OCI-LY7 (cell line): Measurements from ENCODE around the gene DNAI2. TPM values are rescaled to one million over a fixed set of nuclear protein-coding genes. Genes with fewer than 3 reads are reported as not detected.

Experiments used
- BruUV-seq: library from RNA; stranded (reverse); fragments of 400-500 nt; replicated peaks from 2 replicates; lab custom pipeline; 2021; lab: Mats Ljungman, UMichigan
- CTCF ChIA-PET: fragments of 300-600 bp; sonication (Branson Sonifier 250); formaldehyde crosslinking; loops from one replicate; lab custom pipeline; 2022; ENCODE audit warnings: antibody characterized with exemption; ENCODE audit not compliant: unreplicated experiment; lab: Charles Lee
- POLR2A ChIA-PET: fragments of 300-600 bp; sonication (Branson Sonifier 250); formaldehyde crosslinking; loops from one replicate; lab custom pipeline; 2022; ENCODE audit warnings: antibody characterized with exemption; lab: Charles Lee
- DNase-seq: peaks from one replicate; pipeline ENCODE4 v3.0.0-alpha.2; 2015; ENCODE audit warnings: low spot score
- H2AFZ ChIP-seq: fragments of 200-600 bp; sonication (generic), shearing (Covaris generic); 2 replicates; pipeline ENCODE4 v1.6.1; 2014; ENCODE audit warnings: mild to moderate bottlenecking, antibody characterized with exemption, low read length, moderate library complexity
- H3K27ac ChIP-seq: fragments of 200-600 bp; sonication (generic); 2 replicates; pipeline ENCODE4 v1.5.1; 2014; ENCODE audit warnings: mixed run types, low read depth, mild to moderate bottlenecking, moderate library complexity, low read length, inconsistent platforms; ENCODE audit not compliant: poor library complexity, severe bottlenecking
- H3K36me3 ChIP-seq: fragments of 200-600 bp; sonication (generic); 2 replicates; pipeline ENCODE4 v1.6.1; 2014; ENCODE audit warnings: mild to moderate bottlenecking, antibody characterized with exemption, low read length, moderate library complexity, mixed read lengths; ENCODE audit not compliant: insufficient read depth
- H3K4me1 ChIP-seq: fragments of 200-600 bp; sonication (generic); 2 replicates; pipeline ENCODE4 v1.5.1; 2014; ENCODE audit warnings: mild to moderate bottlenecking, low read length; ENCODE audit not compliant: insufficient read depth, poor library complexity, severe bottlenecking
- H3K4me2 ChIP-seq: fragments of 200-600 bp; sonication (generic); 2 replicates; pipeline ENCODE4 v1.6.1; 2014; ENCODE audit warnings: mild to moderate bottlenecking, low read length
- H3K4me3 ChIP-seq: fragments of 200-600 bp; sonication (generic); 2 replicates; pipeline ENCODE4 v1.5.1; 2014; ENCODE audit warnings: mild to moderate bottlenecking, low read depth, low read length; ENCODE audit not compliant: poor library complexity, severe bottlenecking
- H3K79me2 ChIP-seq: fragments of 200-600 bp; sonication (generic); 2 replicates; pipeline ENCODE4 v1.6.1; 2016; ENCODE audit warnings: low read depth, mild to moderate bottlenecking, low read length, moderate library complexity, mixed read lengths; ENCODE audit not compliant: insufficient read depth
- H3K9me2 ChIP-seq: fragments of 200-600 bp; sonication (generic); 2 replicates; pipeline ENCODE4 v1.6.1; 2016; ENCODE audit warnings: mild to moderate bottlenecking, low read length, mixed read lengths; ENCODE audit not compliant: insufficient read depth
- H3K9me3 ChIP-seq: fragments of 200-600 bp; sonication (generic); 2 replicates; pipeline ENCODE4 v1.6.1; 2014; ENCODE audit warnings: mild to moderate bottlenecking, mixed run types, low read length, mixed read lengths
- H4K20me1 ChIP-seq: fragments of 200-600 bp; sonication (generic); 2 replicates; pipeline ENCODE4 v1.6.1; 2014; ENCODE audit warnings: mild to moderate bottlenecking, antibody characterized with exemption, low read length, moderate library complexity, mixed read lengths; ENCODE audit not compliant: insufficient read depth
- EZH2phosphoT487 ChIP-seq: fragments of 200-600 bp; sonication (generic); IDR thresholded peaks from 2 replicates; pipeline ENCODE4 v1.6.1; 2018; ENCODE audit warnings: low read depth, borderline replicate concordance, mild to moderate bottlenecking, mixed run types, antibody characterized with exemption, low read length, moderate library complexity, mixed read lengths
- intact Hi-C: fragments of 100-400 bp; cut with micrococcal nuclease; formaldehyde crosslinking; loops from one replicate; pipeline ENCODE4 v1.10.0; 2022; ENCODE audit not compliant: unreplicated experiment
- total RNA-seq, 2 experiments: library from RNA; depleted of rRNA in 1 of 2; stranded (reverse); fragments of >200 nt in 1 of 2; shearing (Covaris generic) in 1 of 2; gene quantifications; 2 replicates each; pipeline ENCODE4 v1.2.3, GENCODE V29; 2014 to 2022
- TF ChIP-seq, protein P1 (sequence below): fragments of 200-600 bp; sonication (generic); conservative IDR thresholded peaks from 2 replicates; pipeline ENCODE4 v1.5.1; 2014; ENCODE audit warnings: mild to moderate bottlenecking, antibody characterized with exemption, low read length, moderate library complexity, mixed read lengths

Gene DNAI2
- total RNA-seq, 2 experiments from 2014 or later: not detected

DNA sequence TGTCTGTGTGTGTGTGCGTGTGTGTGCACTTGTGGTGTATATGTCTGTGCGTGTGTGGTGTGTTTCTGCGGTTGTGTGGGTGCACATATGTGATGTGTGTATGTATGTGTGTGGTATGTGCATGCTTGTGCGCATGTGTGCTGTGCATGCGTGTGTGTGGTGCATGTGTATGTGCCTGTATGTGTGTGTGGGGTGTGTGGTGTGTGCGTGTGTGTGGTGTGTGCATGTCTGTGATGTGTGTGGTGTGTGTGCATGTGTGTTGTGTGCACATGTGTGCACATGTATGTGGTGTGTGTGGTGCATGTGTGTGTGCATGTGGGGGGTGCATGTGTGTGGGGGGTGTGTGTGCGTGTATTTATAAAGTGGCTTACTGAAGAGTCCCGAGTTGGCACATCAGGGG is 23.0 kb upstream of the DNAI2 start:
- H2AFZ ChIP-seq: no peak overlapping the region
- ChIA-PET POLR2A (no interaction called here), CTCF (no interaction called here)
- H3K9me3 ChIP-seq: no peaks in the 10 kb centered on the region
- no peak for DNase-seq
- no peaks in the 10 kb centered on the region for H3K9me2 ChIP-seq
- no peaks in the 10 kb centered on the region for H3K4me1 ChIP-seq
- no peak overlapping the region for H3K27ac ChIP-seq
- H4K20me1 ChIP-seq: no peaks in the 10 kb centered on the region
- H3K4me2 ChIP-seq: no peak overlapping the region
- BruUV-seq: no TSS peak
- TF ChIP-seq, protein P1, sequence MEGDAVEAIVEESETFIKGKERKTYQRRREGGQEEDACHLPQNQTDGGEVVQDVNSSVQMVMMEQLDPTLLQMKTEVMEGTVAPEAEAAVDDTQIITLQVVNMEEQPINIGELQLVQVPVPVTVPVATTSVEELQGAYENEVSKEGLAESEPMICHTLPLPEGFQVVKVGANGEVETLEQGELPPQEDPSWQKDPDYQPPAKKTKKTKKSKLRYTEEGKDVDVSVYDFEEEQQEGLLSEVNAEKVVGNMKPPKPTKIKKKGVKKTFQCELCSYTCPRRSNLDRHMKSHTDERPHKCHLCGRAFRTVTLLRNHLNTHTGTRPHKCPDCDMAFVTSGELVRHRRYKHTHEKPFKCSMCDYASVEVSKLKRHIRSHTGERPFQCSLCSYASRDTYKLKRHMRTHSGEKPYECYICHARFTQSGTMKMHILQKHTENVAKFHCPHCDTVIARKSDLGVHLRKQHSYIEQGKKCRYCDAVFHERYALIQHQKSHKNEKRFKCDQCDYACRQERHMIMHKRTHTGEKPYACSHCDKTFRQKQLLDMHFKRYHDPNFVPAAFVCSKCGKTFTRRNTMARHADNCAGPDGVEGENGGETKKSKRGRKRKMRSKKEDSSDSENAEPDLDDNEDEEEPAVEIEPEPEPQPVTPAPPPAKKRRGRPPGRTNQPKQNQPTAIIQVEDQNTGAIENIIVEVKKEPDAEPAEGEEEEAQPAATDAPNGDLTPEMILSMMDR: no peak
- no peak for TF ChIP-seq EZH2phosphoT487
- H3K4me3 ChIP-seq: no peak overlapping the region
- intact Hi-C loops: no loop called here
- no peaks in the 10 kb centered on the region for H3K36me3 ChIP-seq
- H3K79me2 ChIP-seq: no peaks in the 10 kb centered on the region

DNA sequence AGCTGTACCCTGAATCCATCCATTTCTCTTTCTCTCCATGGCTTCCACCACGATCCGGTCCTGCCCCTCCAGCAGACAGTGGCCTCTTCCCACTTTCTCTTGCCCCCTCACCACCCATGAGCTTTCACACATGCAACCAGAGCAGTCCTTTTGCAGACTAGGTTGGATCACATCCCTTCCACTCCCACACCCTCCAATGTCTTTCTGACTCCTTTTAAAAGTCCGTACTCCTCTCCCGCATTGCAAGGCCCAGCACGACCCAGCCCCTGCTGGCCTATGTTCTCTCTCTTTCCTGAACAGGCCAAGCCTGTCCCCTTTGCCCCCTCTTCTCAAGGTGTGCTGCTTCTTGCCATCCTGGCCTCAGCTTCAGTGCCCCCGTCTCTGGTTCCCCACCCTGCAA is 22.5 kb upstream of the DNAI2 start:
- Histone ChIP-seq H3K4me3 (no peak overlapping the region), H3K79me2 (no peaks in the 10 kb centered on the region), H2AFZ (no peak overlapping the region), H3K27ac (no peak overlapping the region), H3K9me2 (no peaks in the 10 kb centered on the region), H3K36me3 (no peaks in the 10 kb centered on the region), H3K4me2 (no peak overlapping the region), H4K20me1 (no peaks in the 10 kb centered on the region), H3K9me3 (no peaks in the 10 kb centered on the region), H3K4me1 (no peaks in the 10 kb centered on the region)
- no peak for TF ChIP-seq EZH2phosphoT487
- TF ChIP-seq, protein P1: no peak
- ChIA-PET CTCF (no interaction called here), POLR2A (no interaction called here)
- BruUV-seq: no TSS peak
- intact Hi-C loops: no loop called here
- no peak for DNase-seq

DNA sequence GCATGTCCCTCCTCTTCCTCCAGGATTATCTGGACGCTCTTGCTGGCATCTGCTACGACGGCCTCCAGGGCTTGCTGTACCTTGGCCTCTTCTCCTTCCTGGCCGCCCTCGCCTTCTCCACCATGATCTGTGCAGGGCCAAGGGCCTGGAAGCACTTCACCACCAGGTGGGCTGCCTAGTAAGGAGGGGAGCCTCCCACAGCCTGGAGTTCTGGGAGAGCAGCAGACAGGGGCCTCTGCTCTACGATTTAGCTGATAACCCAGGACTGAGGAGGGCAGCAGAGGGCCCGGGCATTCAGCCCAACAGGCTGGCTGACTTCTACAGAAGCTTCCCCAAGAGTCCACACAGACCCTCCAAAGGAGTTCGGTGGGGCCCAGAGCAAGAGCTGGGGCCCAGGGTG is 21.8 kb upstream of the DNAI2 start:
- H3K9me3 ChIP-seq: no peaks in the 10 kb centered on the region
- no peaks in the 10 kb centered on the region for H3K4me1 ChIP-seq
- no TSS peak for BruUV-seq
- no peaks in the 10 kb centered on the region for H3K9me2 ChIP-seq
- no peak for DNase-seq
- H3K36me3 ChIP-seq: no peaks in the 10 kb centered on the region
- H3K27ac ChIP-seq: no peak overlapping the region
- H3K4me3 ChIP-seq: no peak overlapping the region
- no peaks in the 10 kb centered on the region for H3K79me2 ChIP-seq
- no peak overlapping the region for H3K4me2 ChIP-seq
- no peak overlapping the region for H2AFZ ChIP-seq
- no peaks in the 10 kb centered on the region for H4K20me1 ChIP-seq
- CTCF ChIA-PET: no interaction called here
- intact Hi-C loops: no loop called here
- POLR2A ChIA-PET: interaction anchor here (0.5 kb wide), 1 partner anchor 718 kb away, joined by 3 read pairs; no protein-coding TSS in a partner anchor
- TF ChIP-seq, protein P1: no peak
- TF ChIP-seq EZH2phosphoT487: no peak
